Medulla oblongata (tissue), 1 donor: ENCODE measurements around the gene TXNRD2.

Experiments used
- DNase-seq: peaks from one replicate; pipeline ENCODE4 v3.0.0-alpha.2; 2015; ENCODE audit errors: extremely low spot score

Gene TXNRD2

GRCh38 chr22:19966908-19967750, 25.5 kb upstream of the TXNRD2 start:
- no peak for DNase-seq

GRCh38 chr22:19965771-19966709, 24.4 kb upstream of the TXNRD2 start:
- peak; percentile 35 for DNase-seq

- no peak for DNase-seq
Observed at GRCh38 chr22:19964701-19965386, 23.2 kb upstream of the TXNRD2 start.

GRCh38 chr22:19963863-19964642, 22.4 kb upstream of the TXNRD2 start:
- no peak for DNase-seq

GRCh38 chr22:19962909-19963806, 21.5 kb upstream of the TXNRD2 start:
- no peak for DNase-seq

- DNase-seq: peak; percentile 80
Observed at GRCh38 chr22:19962246-19962908, 20.8 kb upstream of the TXNRD2 start.

- no peak for DNase-seq
Observed at GRCh38 chr22:19961868-19962245, 20.2 kb upstream of the TXNRD2 start.

GRCh38 chr22:19961201-19961580, 19.6 kb upstream of the TXNRD2 start:
- no peak for DNase-seq

GRCh38 chr22:19960491-19961200, 19.0 kb upstream of the TXNRD2 start:
- DNase-seq: no peak

GRCh38 chr22:19959587-19960490, 18.2 kb upstream of the TXNRD2 start:
- no peak for DNase-seq

GRCh38 chr22:19959043-19959586, 17.5 kb upstream of the TXNRD2 start:
- DNase-seq: no peak

GRCh38 chr22:19958083-19959042, 16.7 kb upstream of the TXNRD2 start:
- DNase-seq: no peak

- no peak for DNase-seq
Observed at GRCh38 chr22:19957445-19957844, 15.8 kb upstream of the TXNRD2 start.

GRCh38 chr22:19955241-19956128, 13.9 kb upstream of the TXNRD2 start:
- no peak for DNase-seq

GRCh38 chr22:19951346-19951745, 9.7 kb upstream of the TXNRD2 start:
- no peak for DNase-seq
